Body of pancreas (tissue), 4 donors: Measurements from ENCODE around the gene GNS.

Source experiments
- POLR2A ChIP-seq, 3 donors: fragments of 450-650 bp; IDR thresholded peaks; one replicate each; pipeline ENCODE4 v1.6.1; 2016; ENCODE audit warnings: antibody characterized with exemption in 3 of 3, mild to moderate bottlenecking in 2 of 3
- TF ChIP-seq, protein P1 (sequence below), 7 experiments: fragments of 450-650 bp in 4 of 7; fragments of 200-600 bp in 3 of 7; sonication (generic) in 3 of 7; IDR thresholded peaks; one replicate each; pipeline ENCODE4 v1.5.1; 2016 to 2019; ENCODE audit warnings: antibody characterized with exemption in 7 of 7

DNA sequence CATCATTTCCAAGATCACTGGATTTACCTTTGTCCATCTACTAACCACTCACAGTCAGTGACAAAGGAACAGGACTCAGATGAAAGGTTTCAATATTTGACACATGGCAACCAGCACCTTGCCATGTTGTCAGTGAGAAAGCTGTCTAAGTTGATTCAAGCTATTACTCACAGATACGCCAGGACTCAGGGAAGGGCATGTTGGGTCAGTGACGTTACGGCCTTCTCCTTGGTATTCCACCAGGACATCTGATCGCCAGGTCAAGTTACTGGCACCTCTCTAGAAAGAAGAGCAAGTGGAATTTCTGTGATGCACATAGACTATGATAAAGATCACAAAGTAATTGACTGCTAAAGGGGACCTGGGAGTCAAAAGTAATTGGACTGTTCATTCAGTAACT is 36.4 kb downstream of the GNS start:
- TF ChIP-seq, protein P1, sequence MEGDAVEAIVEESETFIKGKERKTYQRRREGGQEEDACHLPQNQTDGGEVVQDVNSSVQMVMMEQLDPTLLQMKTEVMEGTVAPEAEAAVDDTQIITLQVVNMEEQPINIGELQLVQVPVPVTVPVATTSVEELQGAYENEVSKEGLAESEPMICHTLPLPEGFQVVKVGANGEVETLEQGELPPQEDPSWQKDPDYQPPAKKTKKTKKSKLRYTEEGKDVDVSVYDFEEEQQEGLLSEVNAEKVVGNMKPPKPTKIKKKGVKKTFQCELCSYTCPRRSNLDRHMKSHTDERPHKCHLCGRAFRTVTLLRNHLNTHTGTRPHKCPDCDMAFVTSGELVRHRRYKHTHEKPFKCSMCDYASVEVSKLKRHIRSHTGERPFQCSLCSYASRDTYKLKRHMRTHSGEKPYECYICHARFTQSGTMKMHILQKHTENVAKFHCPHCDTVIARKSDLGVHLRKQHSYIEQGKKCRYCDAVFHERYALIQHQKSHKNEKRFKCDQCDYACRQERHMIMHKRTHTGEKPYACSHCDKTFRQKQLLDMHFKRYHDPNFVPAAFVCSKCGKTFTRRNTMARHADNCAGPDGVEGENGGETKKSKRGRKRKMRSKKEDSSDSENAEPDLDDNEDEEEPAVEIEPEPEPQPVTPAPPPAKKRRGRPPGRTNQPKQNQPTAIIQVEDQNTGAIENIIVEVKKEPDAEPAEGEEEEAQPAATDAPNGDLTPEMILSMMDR (IDR thresholded peaks at IDR 0.05): no peak
- no peak for TF ChIP-seq POLR2A (IDR thresholded peaks at IDR 0.05)
